Epithelial cell of esophagus (primary cell): ENCODE data around the gene SMPD3.

Experiments
- DNase-seq: peaks from one replicate; pipeline ENCODE4 v3.0.0; 2010; ENCODE audit warnings: low read depth
- H3K4me3 ChIP-seq: 2 replicates; pipeline ENCODE4 v1.5.1; 2011; ENCODE audit warnings: mild to moderate bottlenecking, low read length, control low read depth
- TF ChIP-seq, protein P1 (sequence below): IDR thresholded peaks from 2 replicates; pipeline ENCODE4 v1.5.1; 2011; ENCODE audit warnings: low read depth, mild to moderate bottlenecking, low read length, control low read depth, inconsistent platforms; ENCODE audit not compliant: insufficient read depth; ENCODE audit errors: missing control alignments

SMPD3 gene

DNA sequence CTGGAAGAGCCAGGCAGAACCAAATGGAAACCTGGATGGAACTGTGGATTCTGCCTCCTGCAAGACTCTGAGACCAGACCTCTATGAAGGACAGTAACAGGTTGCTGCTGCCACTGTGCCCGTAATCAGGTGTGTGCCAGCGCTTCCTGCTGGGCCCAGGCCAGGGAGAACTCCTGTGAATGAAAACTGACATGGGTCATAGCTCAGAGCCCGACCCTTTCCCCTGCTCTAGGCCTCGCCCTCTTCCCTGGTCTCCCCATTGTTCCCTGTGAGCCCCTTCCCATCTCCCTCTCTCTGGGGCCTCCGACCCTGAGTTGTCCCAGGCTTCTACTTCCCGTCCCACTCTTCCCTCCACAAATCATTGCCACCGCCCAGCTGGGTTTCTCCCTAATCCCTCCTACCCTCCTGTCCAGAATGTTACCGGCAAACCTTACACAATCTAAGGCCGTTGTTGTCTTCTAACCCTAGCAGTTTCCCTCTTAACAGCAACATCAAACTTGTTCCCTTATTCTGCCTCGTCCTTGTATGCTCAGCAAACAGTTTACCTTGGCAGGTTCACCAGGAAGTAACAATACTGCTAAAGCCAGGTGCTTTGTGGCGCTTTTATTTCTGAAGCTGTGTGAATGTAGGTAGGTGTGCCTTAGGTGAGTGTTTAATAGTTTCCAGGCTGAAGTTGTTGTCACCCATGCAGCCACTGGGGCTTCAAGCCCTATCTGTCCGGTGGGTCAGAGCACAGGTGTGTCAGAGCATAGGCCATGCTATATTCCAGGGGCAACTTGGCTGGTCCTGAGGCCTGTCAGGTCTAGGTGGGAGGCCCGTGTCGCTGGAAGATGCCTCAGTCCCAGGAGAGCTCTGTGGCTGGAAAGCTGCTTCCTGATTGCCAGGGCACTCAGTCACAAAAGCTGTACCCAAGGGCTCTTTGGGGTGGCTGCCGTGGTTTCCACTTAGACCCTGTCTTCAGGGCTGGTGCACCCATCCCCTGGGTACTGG is 32.0 kb downstream of the SMPD3 start:
- TF ChIP-seq, protein P1, sequence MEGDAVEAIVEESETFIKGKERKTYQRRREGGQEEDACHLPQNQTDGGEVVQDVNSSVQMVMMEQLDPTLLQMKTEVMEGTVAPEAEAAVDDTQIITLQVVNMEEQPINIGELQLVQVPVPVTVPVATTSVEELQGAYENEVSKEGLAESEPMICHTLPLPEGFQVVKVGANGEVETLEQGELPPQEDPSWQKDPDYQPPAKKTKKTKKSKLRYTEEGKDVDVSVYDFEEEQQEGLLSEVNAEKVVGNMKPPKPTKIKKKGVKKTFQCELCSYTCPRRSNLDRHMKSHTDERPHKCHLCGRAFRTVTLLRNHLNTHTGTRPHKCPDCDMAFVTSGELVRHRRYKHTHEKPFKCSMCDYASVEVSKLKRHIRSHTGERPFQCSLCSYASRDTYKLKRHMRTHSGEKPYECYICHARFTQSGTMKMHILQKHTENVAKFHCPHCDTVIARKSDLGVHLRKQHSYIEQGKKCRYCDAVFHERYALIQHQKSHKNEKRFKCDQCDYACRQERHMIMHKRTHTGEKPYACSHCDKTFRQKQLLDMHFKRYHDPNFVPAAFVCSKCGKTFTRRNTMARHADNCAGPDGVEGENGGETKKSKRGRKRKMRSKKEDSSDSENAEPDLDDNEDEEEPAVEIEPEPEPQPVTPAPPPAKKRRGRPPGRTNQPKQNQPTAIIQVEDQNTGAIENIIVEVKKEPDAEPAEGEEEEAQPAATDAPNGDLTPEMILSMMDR = no peak
- DNase-seq = peak; percentile 29
- no peak overlapping the region for H3K4me3 ChIP-seq

DNA sequence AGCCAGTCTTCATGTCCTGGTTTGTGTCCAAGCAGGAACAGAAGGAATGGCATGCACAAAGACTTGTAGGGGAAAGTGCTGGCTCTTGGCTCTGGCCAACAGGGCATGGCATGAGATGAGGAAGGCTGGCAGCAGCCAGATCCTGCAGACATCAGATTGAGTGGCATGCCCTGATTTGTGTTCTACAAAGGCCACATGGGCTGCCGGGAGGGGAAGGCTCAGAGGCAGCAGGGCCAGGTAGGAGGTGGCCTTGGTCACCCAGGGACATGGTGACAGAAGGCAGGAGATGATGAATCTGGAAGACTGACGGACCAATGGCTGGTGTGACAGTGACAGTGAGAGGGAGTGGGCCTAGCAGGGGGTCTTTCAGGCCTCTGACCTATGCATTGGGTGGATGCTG is 33.7 kb downstream of the SMPD3 start:
- no peak overlapping the region for H3K4me3 ChIP-seq
- TF ChIP-seq, protein P1 = no peak
- DNase-seq = no peak

DNA sequence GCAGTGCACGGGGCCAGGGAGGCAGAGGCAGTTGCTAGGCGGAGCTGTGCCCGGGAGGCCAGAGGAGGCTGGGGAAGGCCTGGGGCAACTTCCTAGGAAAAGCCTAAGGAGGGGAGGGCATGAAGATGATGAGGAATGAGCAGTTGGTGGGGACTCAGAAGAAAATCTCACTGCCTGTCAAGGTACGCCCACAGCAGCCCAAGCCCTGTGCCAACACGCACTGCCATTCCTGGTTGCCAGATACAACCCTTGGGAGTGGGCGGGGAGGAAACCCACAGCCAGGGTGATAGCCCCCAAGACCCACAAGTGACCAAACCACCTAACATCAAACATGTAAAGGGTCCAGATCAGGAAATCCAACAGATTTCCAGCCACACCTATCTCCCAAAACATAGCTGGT is 36.2 kb downstream of the SMPD3 start:
- no peak overlapping the region for H3K4me3 ChIP-seq
- TF ChIP-seq, protein P1 = no peak
- DNase-seq = no peak

DNA sequence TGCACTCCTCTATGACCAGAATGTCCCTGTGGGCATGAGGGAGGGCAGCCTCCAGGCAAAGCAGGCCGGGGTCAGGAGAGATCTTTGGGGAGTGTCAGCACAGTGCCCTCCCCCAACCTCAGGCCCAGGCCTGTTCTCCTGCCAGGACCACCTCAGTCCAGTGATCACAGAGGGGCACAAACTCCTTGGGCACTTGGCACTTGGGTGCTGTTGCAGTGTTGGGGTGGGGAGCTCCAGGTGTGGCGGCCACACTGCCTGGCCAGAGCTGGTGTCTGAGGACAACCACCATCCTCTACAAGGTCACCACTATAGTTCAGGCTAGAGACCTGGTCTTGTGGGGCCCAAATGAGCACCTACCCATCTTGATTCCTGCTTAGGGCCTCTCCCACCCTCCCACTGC is 37.2 kb downstream of the SMPD3 start:
- no peak for DNase-seq
- TF ChIP-seq, protein P1 = no peak
- H3K4me3 ChIP-seq = no peak overlapping the region

DNA sequence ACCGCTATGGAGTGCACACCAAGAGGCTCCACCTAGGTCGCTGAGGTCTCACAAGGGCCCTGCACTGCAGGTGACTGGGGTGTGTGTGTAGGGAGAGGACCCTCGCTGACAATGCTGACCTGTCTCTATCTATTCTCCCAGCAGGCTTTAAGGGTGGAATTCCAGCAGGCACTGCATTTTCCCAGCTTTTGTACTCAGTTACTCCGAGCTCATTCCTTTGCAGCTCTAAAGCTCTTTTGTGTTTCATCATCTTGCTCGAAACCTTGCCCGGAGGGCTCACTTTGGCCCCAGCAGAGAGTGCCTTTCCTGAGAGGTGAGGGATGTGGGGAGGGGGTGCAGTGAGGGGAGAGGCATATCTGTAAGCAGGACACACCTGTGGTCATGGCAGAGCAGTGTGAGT is 39.3 kb downstream of the SMPD3 start:
- DNase-seq = no peak
- no peak overlapping the region for H3K4me3 ChIP-seq
- TF ChIP-seq, protein P1 = no peak

DNA sequence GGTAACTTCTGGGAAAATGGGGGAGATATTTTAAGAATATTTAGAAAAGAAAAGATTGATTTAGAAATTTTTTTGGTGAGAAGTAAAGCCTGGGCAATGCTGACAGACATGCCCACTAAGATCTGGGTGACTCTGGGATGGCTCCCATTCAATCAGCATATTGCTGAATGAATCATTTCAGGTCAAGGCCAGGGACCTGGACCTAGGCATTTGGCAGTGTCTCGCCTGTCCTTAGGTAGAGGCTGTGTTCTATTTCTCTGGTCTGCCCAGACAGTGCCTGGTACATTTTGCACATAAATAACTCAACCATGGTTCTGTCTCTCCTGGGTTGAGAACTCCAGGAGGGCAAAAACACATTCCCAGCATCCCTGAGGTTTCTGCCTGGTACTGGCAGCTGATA is 39.9 kb downstream of the SMPD3 start:
- TF ChIP-seq, protein P1 = no peak
- DNase-seq = no peak
- no peak overlapping the region for H3K4me3 ChIP-seq
